Skeletal muscle tissue (tissue), 4 donors: ENCODE data around the gene OST4. TPM values are rescaled to one million over a fixed set of nuclear protein-coding genes. Genes with fewer than 3 reads are reported as not detected.

ENCODE experiments used
- H3K27ac ChIP-seq: one replicate; pipeline ENCODE4 v1.7.0; 2013; ENCODE audit warnings: mild to moderate bottlenecking, low read depth, low read length, inconsistent platforms
- H3K27me3 ChIP-seq, 3 donors: one replicate each; pipeline ENCODE4 v1.7.0; 2013; ENCODE audit warnings: low read length in 3 of 3; ENCODE audit not compliant: control insufficient read depth in 3 of 3, insufficient read depth in 3 of 3
- H3K36me3 ChIP-seq, 3 donors: one replicate each; pipeline ENCODE4 v1.7.0; 2013; ENCODE audit warnings: low read length in 3 of 3; ENCODE audit not compliant: control insufficient read depth in 3 of 3, insufficient read depth in 3 of 3
- H3K4me1 ChIP-seq, 3 donors: one replicate each; pipeline ENCODE4 v1.7.0; 2013; ENCODE audit warnings: low read length in 3 of 3, mild to moderate bottlenecking in 3 of 3; ENCODE audit not compliant: control insufficient read depth in 3 of 3, insufficient read depth in 3 of 3
- H3K4me3 ChIP-seq, 3 donors: one replicate each; pipeline ENCODE4 v1.7.0; 2013; ENCODE audit warnings: low read length in 3 of 3
- H3K9ac ChIP-seq, 3 donors: one replicate each; pipeline ENCODE4 v1.7.0; 2013; ENCODE audit warnings: low read length in 3 of 3, mild to moderate bottlenecking in 3 of 3, moderate library complexity in 2 of 3, low read depth in 1 of 3
- H3K9me3 ChIP-seq, 3 donors: one replicate each; pipeline ENCODE4 v1.7.0; 2013; ENCODE audit warnings: low read length in 3 of 3; ENCODE audit not compliant: control insufficient read depth in 3 of 3
- total RNA-seq: library from RNA; depleted of rRNA; stranded (reverse); fragments of >200 nt; gene quantifications from one replicate; pipeline ENCODE4 v1.2.3, GENCODE V29; 2014
- donor health status: Osteomylitis.

OST4 gene
- total RNA-seq, 1 donor from 2014 or later = 352 TPM

- peaks cover 0 to 5% (median 0%) of the 10 kb centered on the region in 3 donors for H3K36me3 ChIP-seq
- H3K4me3 ChIP-seq = no peak overlapping the region
- H3K9me3 ChIP-seq = no peaks in the 10 kb centered on the region
- peak overlapping the region in 1 of 3 donors; percentile 25 for H3K9ac ChIP-seq
- H3K27me3 ChIP-seq = no peaks in the 10 kb centered on the region
- no peak overlapping the region for H3K27ac ChIP-seq
- H3K4me1 ChIP-seq = peaks cover 11 to 16% (median 13%) of the 10 kb centered on the region in 3 donors
Observed at GRCh38 chr2:27093430-27094352, 22.2 kb upstream of the OST4 start.

- H3K27ac ChIP-seq = no peak overlapping the region
- no peaks in the 10 kb centered on the region for H3K9me3 ChIP-seq
- H3K9ac ChIP-seq = no peak overlapping the region
- H3K4me3 ChIP-seq = no peak overlapping the region
- no peaks in the 10 kb centered on the region for H3K27me3 ChIP-seq
- peaks cover 11 to 16% (median 13%) of the 10 kb centered on the region in 3 donors for H3K4me1 ChIP-seq
- H3K36me3 ChIP-seq = peaks cover 0 to 5% (median 0%) of the 10 kb centered on the region in 3 donors
Observed at GRCh38 chr2:27092696-27093429, 21.4 kb upstream of the OST4 start.

- Histone ChIP-seq H3K27ac (no peak overlapping the region), H3K4me1 (peaks cover 17 to 25% (median 20%) of the 10 kb centered on the region in 3 donors), H3K27me3 (no peaks in the 10 kb centered on the region), H3K36me3 (peaks cover 0 to 5% (median 0%) of the 10 kb centered on the region in 3 donors), H3K9ac (no peak overlapping the region), H3K9me3 (no peaks in the 10 kb centered on the region), H3K4me3 (no peak overlapping the region)
Observed at GRCh38 chr2:27091746-27092695, 20.6 kb upstream of the OST4 start.

GRCh38 chr2:27089111-27089954 lies 17.9 kb upstream of the OST4 start:
- peaks cover 21 to 31% (median 23%) of the 10 kb centered on the region in 3 donors for H3K4me1 ChIP-seq

GRCh38 chr2:27088634-27089033 lies 17.2 kb upstream of the OST4 start:
- Histone ChIP-seq H3K27me3 (no peaks in the 10 kb centered on the region), H3K4me3 (no peak overlapping the region), H3K36me3 (peaks cover 0 to 5% (median 0%) of the 10 kb centered on the region in 3 donors), H3K9ac (no peak overlapping the region), H3K27ac (no peak overlapping the region), H3K4me1 (peaks cover 26 to 36% (median 30%) of the 10 kb centered on the region in 3 donors), H3K9me3 (no peaks in the 10 kb centered on the region)

More at GRCh38 chr2:27089111-27089954, 17.9 kb upstream of the OST4 start:
- H3K9me3 ChIP-seq = no peaks in the 10 kb centered on the region
- H3K27ac ChIP-seq = no peak overlapping the region
- H3K4me3 ChIP-seq = no peak overlapping the region
- no peaks in the 10 kb centered on the region for H3K27me3 ChIP-seq
- H3K36me3 ChIP-seq = peaks cover 0 to 5% (median 0%) of the 10 kb centered on the region in 3 donors
- H3K9ac ChIP-seq = no peak overlapping the region

GRCh38 chr2:27087823-27088410 lies 16.5 kb upstream of the OST4 start:
- Histone ChIP-seq H3K27ac (no peak overlapping the region), H3K9ac (no peak overlapping the region), H3K27me3 (no peaks in the 10 kb centered on the region), H3K4me1 (peaks cover 33 to 43% (median 37%) of the 10 kb centered on the region in 3 donors), H3K4me3 (no peak overlapping the region), H3K9me3 (no peaks in the 10 kb centered on the region), H3K36me3 (peaks cover 0 to 5% (median 0%) of the 10 kb centered on the region in 3 donors)

- Histone ChIP-seq H3K4me3 (peak within 1 kb of the TSS; percentile 77 to 88 (median 87)), H3K27me3 (no peaks in the 10 kb centered on the region), H3K36me3 (no peaks in the 10 kb centered on the region), H3K9ac (peak within 1 kb of the TSS; percentile 61 to 86 (median 76)), H3K9me3 (no peaks in the 10 kb centered on the region), H3K4me1 (peaks cover 40 to 52% (median 43%) of the 10 kb centered on the region in 3 donors), H3K27ac (peak within 1 kb of the TSS; percentile 75)
Observed at GRCh38 chr2:27086724-27087593, 15.5 kb upstream of the OST4 start, which contains the start of gene KHK. KHK (plus strand) TSS chr2:27086772; CDS start chr2:27087260, 488 bp downstream.
